Activated T-cell treated with anti-CD3 and anti-CD28 coated beads, Interleukin-2, amount 50 U/mL, for 24 hours (primary cell): Measurements from ENCODE around the gene QPCTL.
A peak's percentile ranks its signal among the peaks of the same experiment; 100 is the strongest.

Source experiments
- DNase-seq: peaks from one replicate; pipeline ENCODE4 v3.0.0-alpha.2; 2020
- H3K27ac Mint-ChIP-seq: 2 replicates; pipeline ENCODE4 v1.8.0; 2020; ENCODE audit warnings: mild to moderate bottlenecking, mixed read lengths
- H3K27me3 Mint-ChIP-seq: 2 replicates; pipeline ENCODE4 v1.8.0; 2020; ENCODE audit warnings: mixed read lengths
- H3K36me3 Mint-ChIP-seq: 2 replicates; pipeline ENCODE4 v1.8.0; 2020; ENCODE audit warnings: low read depth, mixed read lengths
- H3K4me1 Mint-ChIP-seq: 2 replicates; pipeline ENCODE4 v1.8.0; 2020; ENCODE audit warnings: low read depth, mixed read lengths
- H3K4me3 Mint-ChIP-seq: 2 replicates; pipeline ENCODE4 v1.8.0; 2020; ENCODE audit warnings: mild to moderate bottlenecking, moderate library complexity, mixed read lengths
- H3K9me3 Mint-ChIP-seq: 2 replicates; pipeline ENCODE4 v1.8.0; 2020; ENCODE audit warnings: mixed read lengths

Gene QPCTL

GRCh38 chr19:45692187-45693105 lies at the start of gene QPCTL:
Gene QPCTL (plus strand): TSS chr19:45692666. CDS start chr19:45692704, 38 bp downstream.
- H3K36me3 Mint-ChIP-seq: peaks cover 79% of the 10 kb centered on the region
- peak within 1 kb of the TSS; percentile 90 for H3K4me3 Mint-ChIP-seq
- H3K4me1 Mint-ChIP-seq: peaks cover 34% of the 10 kb centered on the region
- H3K27ac Mint-ChIP-seq: peak within 1 kb of the TSS; percentile 100
- no peaks in the 10 kb centered on the region for H3K9me3 Mint-ChIP-seq
- H3K27me3 Mint-ChIP-seq: no peaks in the 10 kb centered on the region
- peak; percentile 96 for DNase-seq

GRCh38 chr19:45643024-45643926 lies 49.2 kb upstream of the QPCTL start:
- Mint-ChIP-seq H3K27me3 (peaks cover 5% of the 10 kb centered on the region), H3K4me1 (peaks cover 55% of the 10 kb centered on the region), H3K27ac (peak overlapping the region; percentile 98), H3K36me3 (peaks cover 29% of the 10 kb centered on the region), H3K9me3 (peaks cover 3% of the 10 kb centered on the region), H3K4me3 (peak overlapping the region; percentile 92)
- DNase-seq: peak; percentile 98

- Mint-ChIP-seq H3K36me3 (peaks cover 21% of the 10 kb centered on the region), H3K27ac (peak overlapping the region; percentile 98), H3K4me3 (peak overlapping the region; percentile 92), H3K4me1 (peaks cover 46% of the 10 kb centered on the region), H3K9me3 (peaks cover 3% of the 10 kb centered on the region), H3K27me3 (peaks cover 5% of the 10 kb centered on the region)
- DNase-seq: no peak
Measured at GRCh38 chr19:45643927-45644771, 48.3 kb upstream of the QPCTL start.

- peaks cover 3% of the 10 kb centered on the region for H3K9me3 Mint-ChIP-seq
- H3K4me3 Mint-ChIP-seq: peak overlapping the region; percentile 76
- no peak for DNase-seq
- H3K27ac Mint-ChIP-seq: peak overlapping the region; percentile 77
- peaks cover 17% of the 10 kb centered on the region for H3K36me3 Mint-ChIP-seq
- peaks cover 43% of the 10 kb centered on the region for H3K4me1 Mint-ChIP-seq
- peaks cover 5% of the 10 kb centered on the region for H3K27me3 Mint-ChIP-seq
Measured at GRCh38 chr19:45645068-45645630, 47.3 kb upstream of the QPCTL start.

GRCh38 chr19:45645631-45646344 lies 46.7 kb upstream of the QPCTL start:
- Mint-ChIP-seq H3K4me1 (peaks cover 40% of the 10 kb centered on the region), H3K9me3 (peaks cover 3% of the 10 kb centered on the region), H3K4me3 (peak overlapping the region; percentile 76), H3K27me3 (peaks cover 5% of the 10 kb centered on the region), H3K27ac (peak overlapping the region; percentile 77), H3K36me3 (peaks cover 13% of the 10 kb centered on the region)
- peak; percentile 86 for DNase-seq

GRCh38 chr19:45646345-45646698 lies 46.1 kb upstream of the QPCTL start:
- Mint-ChIP-seq H3K36me3 (peaks cover 8% of the 10 kb centered on the region), H3K4me1 (peaks cover 35% of the 10 kb centered on the region), H3K4me3 (peak overlapping the region; percentile 76), H3K27me3 (peaks cover 5% of the 10 kb centered on the region), H3K27ac (peak overlapping the region; percentile 77), H3K9me3 (peaks cover under 1% of the 10 kb centered on the region)
- no peak for DNase-seq

- Mint-ChIP-seq H3K4me1 (peaks cover 9% of the 10 kb centered on the region), H3K36me3 (no peaks in the 10 kb centered on the region), H3K4me3 (no peak overlapping the region), H3K9me3 (no peaks in the 10 kb centered on the region), H3K27me3 (peaks cover 5% of the 10 kb centered on the region), H3K27ac (no peak overlapping the region)
- no peak for DNase-seq
Measured at GRCh38 chr19:45650722-45651121, 41.7 kb upstream of the QPCTL start.

GRCh38 chr19:45653634-45654033 lies 38.8 kb upstream of the QPCTL start:
- H3K4me3 Mint-ChIP-seq: no peak overlapping the region
- no peaks in the 10 kb centered on the region for H3K27me3 Mint-ChIP-seq
- no peak for DNase-seq
- no peaks in the 10 kb centered on the region for H3K9me3 Mint-ChIP-seq
- no peak overlapping the region for H3K27ac Mint-ChIP-seq
- no peaks in the 10 kb centered on the region for H3K4me1 Mint-ChIP-seq
- H3K36me3 Mint-ChIP-seq: no peaks in the 10 kb centered on the region

GRCh38 chr19:45655073-45655472 lies 37.4 kb upstream of the QPCTL start:
- Mint-ChIP-seq H3K36me3 (no peaks in the 10 kb centered on the region), H3K27ac (no peak overlapping the region), H3K9me3 (no peaks in the 10 kb centered on the region), H3K4me3 (no peak overlapping the region), H3K27me3 (no peaks in the 10 kb centered on the region), H3K4me1 (no peaks in the 10 kb centered on the region)
- DNase-seq: no peak

- Mint-ChIP-seq H3K4me1 (no peaks in the 10 kb centered on the region), H3K4me3 (no peak overlapping the region), H3K27me3 (peaks cover 3% of the 10 kb centered on the region), H3K27ac (no peak overlapping the region), H3K9me3 (no peaks in the 10 kb centered on the region), H3K36me3 (no peaks in the 10 kb centered on the region)
- no peak for DNase-seq
Measured at GRCh38 chr19:45657520-45658167, 34.8 kb upstream of the QPCTL start.

GRCh38 chr19:45659096-45659729 lies 33.3 kb upstream of the QPCTL start:
- no peak overlapping the region for H3K4me3 Mint-ChIP-seq
- peaks cover 2% of the 10 kb centered on the region for H3K4me1 Mint-ChIP-seq
- no peak for DNase-seq
- H3K27ac Mint-ChIP-seq: no peak overlapping the region
- peaks cover 3% of the 10 kb centered on the region for H3K27me3 Mint-ChIP-seq
- no peaks in the 10 kb centered on the region for H3K9me3 Mint-ChIP-seq
- H3K36me3 Mint-ChIP-seq: no peaks in the 10 kb centered on the region

- no peak overlapping the region for H3K27ac Mint-ChIP-seq
Measured at GRCh38 chr19:45660636-45661035, 31.8 kb upstream of the QPCTL start.

More at GRCh38 chr19:45660636-45661035, 31.8 kb upstream of the QPCTL start:
- Mint-ChIP-seq H3K4me3 (no peak overlapping the region), H3K9me3 (no peaks in the 10 kb centered on the region), H3K36me3 (no peaks in the 10 kb centered on the region), H3K27me3 (peaks cover 6% of the 10 kb centered on the region), H3K4me1 (peaks cover 2% of the 10 kb centered on the region)
- no peak for DNase-seq
